GM06990 (cell line): Measurements from ENCODE around the gene SHISA5.

Source experiments
- DNase-seq: peaks from one replicate; pipeline ENCODE4 v3.0.0-alpha.2; 2011; ENCODE audit not compliant: insufficient read length; ENCODE audit errors: extremely low read depth
- H3K27me3 ChIP-seq: replicated peaks from 2 replicates; pipeline ENCODE4 v1.6.0; 2011; ENCODE audit warnings: low read length; ENCODE audit not compliant: control insufficient read depth, insufficient read depth
- H3K36me3 ChIP-seq: 2 replicates; pipeline ENCODE4 v1.5.1; 2011; ENCODE audit warnings: low read length; ENCODE audit not compliant: control insufficient read depth, insufficient read depth
- H3K4me3 ChIP-seq: replicated peaks from 2 replicates; pipeline ENCODE4 v1.5.1; 2011; ENCODE audit warnings: low read depth, mild to moderate bottlenecking, control low read depth, low read length
- CTCF ChIP-seq: IDR thresholded peaks from 2 replicates; pipeline ENCODE4 v1.5.1; 2011; ENCODE audit warnings: low read length, control low read depth, mild to moderate bottlenecking, inconsistent platforms; ENCODE audit not compliant: insufficient read depth, poor library complexity, severe bottlenecking

SHISA5 gene

GRCh38 chr3:48505968-48506504, 2.1 kb upstream of the SHISA5 start:
- no peak overlapping the region for H3K4me3 ChIP-seq

DNA sequence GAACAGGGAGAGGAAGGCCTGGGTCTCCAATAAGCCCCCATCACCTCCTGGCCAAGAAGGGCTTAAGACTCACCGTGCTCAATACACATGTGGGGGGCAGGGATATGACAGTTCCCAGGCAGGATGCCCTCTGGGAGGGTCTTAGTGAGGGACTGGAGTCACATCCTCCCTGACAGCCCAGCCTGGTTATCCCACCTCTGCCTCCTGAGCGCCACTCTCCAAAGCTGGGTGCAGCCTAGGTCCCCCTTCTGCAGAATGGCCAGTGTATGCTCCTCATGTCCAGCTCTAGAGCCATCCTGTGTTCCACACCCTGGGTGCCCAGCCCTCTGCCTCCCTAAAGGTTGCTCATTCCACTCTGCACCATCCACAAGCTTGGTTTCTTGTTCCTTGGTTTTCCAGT, 1.2 kb upstream of the SHISA5 start:
- TF ChIP-seq CTCF: no peak
- no peaks in the 10 kb centered on the region for H3K36me3 ChIP-seq

More at GRCh38 chr3:48505968-48506504, 2.1 kb upstream of the SHISA5 start:
- no peak for TF ChIP-seq CTCF
- no peak for DNase-seq
- Histone ChIP-seq H3K36me3 (no peaks in the 10 kb centered on the region), H3K27me3 (0 out of 2 replicates have a peak, but pooled peaks cover 1% of the 10 kb centered on the region)

GRCh38 chr3:48503401-48504050, 448 bp downstream of the SHISA5 start:
- no peak for TF ChIP-seq CTCF
- DNase-seq: no peak
- Histone ChIP-seq H3K36me3 (no peaks in the 10 kb centered on the region), H3K27me3 (no peaks in the 10 kb centered on the region), H3K4me3 (peak overlapping the region; percentile 76)

More for the DNA sequence above, 1.2 kb upstream of the SHISA5 start:
- no peak overlapping the region for H3K4me3 ChIP-seq
- 0 out of 2 replicates have a peak, but pooled peaks cover 1% of the 10 kb centered on the region for H3K27me3 ChIP-seq
- DNase-seq: no peak

DNA sequence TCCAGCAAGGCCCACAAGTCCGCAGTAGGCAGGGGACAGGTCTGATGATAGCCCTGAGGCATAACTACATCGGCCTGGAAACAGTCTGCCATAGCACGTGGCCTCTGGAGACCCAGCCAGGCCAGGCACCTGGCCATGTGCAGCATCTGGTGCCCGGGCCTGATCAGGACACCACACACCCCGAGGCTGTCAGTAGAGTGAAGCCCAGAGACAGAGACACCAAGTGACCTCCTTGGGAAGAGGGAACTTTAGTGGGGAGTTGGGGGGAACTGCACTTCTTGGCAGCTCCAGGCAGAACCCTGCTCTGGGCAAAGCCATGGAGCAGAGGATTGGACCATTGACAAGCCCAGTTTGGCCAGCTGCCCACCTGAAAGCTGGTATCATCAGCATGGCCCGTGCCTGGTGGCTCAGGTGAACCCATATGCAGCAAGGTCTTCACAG, 1.2 kb downstream of the SHISA5 start:
- TF ChIP-seq CTCF: no peak
- no peak for DNase-seq
- no peak overlapping the region for H3K4me3 ChIP-seq
- no peaks in the 10 kb centered on the region for H3K27me3 ChIP-seq
- no peaks in the 10 kb centered on the region for H3K36me3 ChIP-seq

- DNase-seq: no peak
- Histone ChIP-seq H3K27me3 (no peaks in the 10 kb centered on the region), H3K36me3 (no peaks in the 10 kb centered on the region), H3K4me3 (no peak overlapping the region)
- TF ChIP-seq CTCF: no peak
Measured at GRCh38 chr3:48502121-48502520, 1.9 kb downstream of the SHISA5 start.
